HepG2 (cell line): ENCODE measurements around the gene CSTB. TPM values are rescaled to one million over a fixed set of nuclear protein-coding genes. Genes with fewer than 3 reads are reported as not detected.
A peak's percentile ranks its signal among the peaks of the same experiment; 100 is the strongest.

Experiments used
- ATAC-seq: fragments of 200-7000 bp; cut with Tn5 transposase; 3 replicates; pipeline ENCODE4 v1.9.1; 2020; ENCODE audit warnings: mild to moderate bottlenecking, moderate library complexity
- Bru-seq: library from RNA; stranded (reverse); fragments of 400-500 nt; gene quantifications from one replicate; lab custom pipeline; 2021; lab: Mats Ljungman, UMichigan
- BruChase-seq, 2 experiments: library from RNA; stranded (reverse); fragments of 400-500 nt; gene quantifications; one replicate each; lab custom pipeline; 2021; lab: Mats Ljungman, UMichigan
- BruUV-seq: library from RNA; stranded (reverse); fragments of 400-500 nt; replicated peaks from 2 replicates; lab custom pipeline; 2021; lab: Mats Ljungman, UMichigan
- CTCF ChIA-PET: fragments of 300-600 bp; formaldehyde crosslinking; extraction: SDS; loops from one replicate; lab custom pipeline; 2021; ENCODE audit warnings: low total read pairs, inconsistent platforms, low intra/inter-chr PET ratio; lab: Yijun Ruan, JAX
- POLR2A ChIA-PET: fragments of 350-600 bp; sonication (Branson Sonifier 250); formaldehyde crosslinking; loops from one replicate; lab custom pipeline; 2020; ENCODE audit warnings: antibody characterized with exemption, inconsistent platforms; lab: Yijun Ruan, JAX
- DNase-seq: peaks from one replicate; pipeline ENCODE4 v3.0.0-alpha.2; 2015; ENCODE audit warnings: low spot score
- FAIRE-seq: peaks from 3 replicates; lab custom pipeline; 2011; peaks lifted over from hg19 to GRCh38; lab: Jason Lieb, UNC
- H2AFZ ChIP-seq: one replicate; pipeline ENCODE4 v1.6.1; 2011; ENCODE audit warnings: low read length, inconsistent platforms
- H3K27ac ChIP-seq: fragments of 300-600 bp; 3 replicates; pipeline ENCODE4 v1.8.0; 2011; ENCODE audit warnings: mixed run types, mild to moderate bottlenecking, mixed read lengths, low read length, inconsistent platforms; ENCODE audit not compliant: insufficient read depth; ENCODE audit errors: extremely low read length
- H3K27me3 ChIP-seq, 2 experiments: fragments of 200-600 bp in 1 of 2; 2 replicates in 1 of 2; 3 replicates in 1 of 2; pipeline versions ENCODE4 v1.6.0 to v1.8.0; 2011; ENCODE audit warnings: low read length in 2 of 2, mild to moderate bottlenecking in 2 of 2, moderate library complexity in 2 of 2, inconsistent platforms in 1 of 2; ENCODE audit not compliant: insufficient read depth in 2 of 2, control insufficient read depth in 1 of 2
- H3K36me3 ChIP-seq, 2 experiments: fragments of 200-600 bp in 1 of 2; replicated peaks in 1 of 2; 2 replicates in 1 of 2; 3 replicates in 1 of 2; pipeline versions ENCODE4 v1.5.1 to v1.8.0; 2011; ENCODE audit warnings: low read length in 2 of 2, inconsistent platforms in 1 of 2; ENCODE audit not compliant: insufficient read depth in 2 of 2, control insufficient read depth in 1 of 2
- H3K4me1 ChIP-seq: 2 replicates; pipeline ENCODE4 v1.5.1; 2012; ENCODE audit warnings: low read length, inconsistent platforms; ENCODE audit not compliant: insufficient read depth
- H3K4me2 ChIP-seq: 2 replicates; pipeline ENCODE4 v1.6.0; 2011; ENCODE audit warnings: low read depth, low read length, inconsistent platforms
- H3K4me3 ChIP-seq, 3 experiments: fragments of 200-600 bp in 1 of 3; sonication (generic), shearing (Covaris generic) in 1 of 3; replicated peaks in 1 of 3; 2 replicates each; pipeline ENCODE4 v1.5.1; 2011 to 2016; ENCODE audit warnings: low read length in 3 of 3, inconsistent platforms in 2 of 3, low read depth in 2 of 3, mild to moderate bottlenecking in 2 of 3, control low read depth in 1 of 3, mixed read lengths in 1 of 3; ENCODE audit not compliant: insufficient read depth in 1 of 3
- H3K79me2 ChIP-seq: one replicate; pipeline ENCODE4 v1.6.1; 2011; ENCODE audit warnings: low read length, inconsistent platforms; ENCODE audit not compliant: insufficient read depth
- H3K9ac ChIP-seq: 2 replicates; pipeline ENCODE4 v1.6.0; 2011; ENCODE audit warnings: mild to moderate bottlenecking, low read depth, low read length, inconsistent platforms; ENCODE audit not compliant: insufficient read depth
- H3K9me3 ChIP-seq: 2 replicates; pipeline ENCODE4 v1.5.1; 2012; ENCODE audit warnings: mild to moderate bottlenecking, low read length
- H4K20me1 ChIP-seq: 2 replicates; pipeline ENCODE4 v1.6.0; 2011; ENCODE audit warnings: inconsistent platforms, mild to moderate bottlenecking, low read length, moderate library complexity; ENCODE audit not compliant: insufficient read depth
- ETV5 ChIP-seq: IDR thresholded peaks from 2 replicates; pipeline ENCODE4 v1.6.1; 2018; ENCODE audit warnings: missing biosample characterization, missing genetic modification reagents, inconsistent platforms, borderline replicate concordance
- GZF1 ChIP-seq: sonication (generic); formaldehyde crosslinking; IDR thresholded peaks from 2 replicates; pipeline ENCODE4 v1.5.1; 2020; ENCODE audit warnings: mild to moderate bottlenecking, missing genetic modification reagents
- HOXA5 ChIP-seq: sonication (generic); formaldehyde crosslinking; IDR thresholded peaks from 2 replicates; pipeline ENCODE4 v1.4.0; 2020; ENCODE audit warnings: missing genetic modification reagents
- IRX3 ChIP-seq: sonication (generic); formaldehyde crosslinking; IDR thresholded peaks from 2 replicates; pipeline ENCODE4 v1.8.1; 2023; ENCODE audit warnings: mild to moderate bottlenecking, low read depth, missing genetic modification reagents, borderline replicate concordance
- NONO ChIP-seq, 2 experiments: fragments of 450-650 bp in 1 of 2; sonication (generic) in 1 of 2; formaldehyde crosslinking in 1 of 2; IDR thresholded peaks in 1 of 2; conservative IDR thresholded peaks in 1 of 2; 2 replicates each; pipeline versions ENCODE4 v1.6.1 to v1.8.0; 2017 to 2022; ENCODE audit warnings: mild to moderate bottlenecking in 1 of 2, missing genetic modification reagents in 1 of 2, moderate library complexity in 1 of 2
- NR2F1 ChIP-seq, 2 experiments: fragments of 450-650 bp in 1 of 2; formaldehyde crosslinking in 1 of 2; IDR thresholded peaks; 2 replicates each; pipeline versions ENCODE4 v1.5.0 to v1.6.1; 2016 to 2020; ENCODE audit warnings: mild to moderate bottlenecking in 1 of 2, missing compliant biosample characterization in 1 of 2, missing genetic modification reagents in 1 of 2, moderate library complexity in 1 of 2
- ZNF136 ChIP-seq: sonication (generic); formaldehyde crosslinking; IDR thresholded peaks from 2 replicates; pipeline ENCODE4 v1.8.1; 2022; ENCODE audit warnings: low read depth, mild to moderate bottlenecking, moderate library complexity, missing genetic modification reagents
- ZNF251 ChIP-seq: sonication (generic); formaldehyde crosslinking; IDR thresholded peaks from 2 replicates; pipeline ENCODE4 v1.9.0; 2021; ENCODE audit warnings: mild to moderate bottlenecking, missing genetic modification reagents
- ZNF562 ChIP-seq: sonication (generic); formaldehyde crosslinking; IDR thresholded peaks from 2 replicates; pipeline ENCODE4 v1.8.0; 2022; ENCODE audit warnings: missing genetic modification reagents, borderline replicate concordance
- ZNF570 ChIP-seq: sonication (generic); formaldehyde crosslinking; IDR thresholded peaks from 2 replicates; pipeline ENCODE4 v1.4.0; 2020; ENCODE audit warnings: mild to moderate bottlenecking, missing genetic modification reagents, borderline replicate concordance
- ZNF766 ChIP-seq: sonication (generic); formaldehyde crosslinking; IDR thresholded peaks from 2 replicates; pipeline ENCODE4 v1.5.0; 2020; ENCODE audit warnings: missing genetic modification reagents, borderline replicate concordance
- WGBS: methylation state at CpG from one replicate; pipeline ENCODE4 v1.1.6; 2017; ENCODE audit warnings: low lambda C conversion rate; 5-methylcytosine and 5-hydroxymethylcytosine counted together
- in situ Hi-C: cut with HindIII; loops from 2 replicates; pipeline ENCODE4 v1.10.0; 2017; ENCODE audit warnings: low pct_unique_long_range_greater_than_20kb; ENCODE audit not compliant: extremely low pct_ligation_motif_present
- intact Hi-C: fragments of 100-400 bp; cut with micrococcal nuclease; formaldehyde crosslinking; loops from one replicate; pipeline ENCODE4 v1.10.0; 2022; ENCODE audit not compliant: unreplicated experiment
- long read RNA-seq, 2 experiments: library from RNA in 1 of 2; library from polyadenylated mRNA in 1 of 2; stranded (forward) in 1 of 2; unstranded in 1 of 2; transcript quantifications; one replicate each; pipeline ENCODE4 v2.0.0, GENCODE V29; 2019 to 2022
- polyA minus RNA-seq, 3 experiments: library from RNA; depleted of rRNA, polyadenylated mRNA; stranded (reverse); fragments of >200 nt; gene quantifications; 2 replicates each; pipeline ENCODE4 v1.2.3, GENCODE V29; 2011; ENCODE audit warnings: low replicate concordance in 1 of 3
- polyA plus RNA-seq, 8 experiments: library from polyadenylated mRNA; depleted of rRNA in 3 of 8; stranded (reverse) in 7 of 8; unstranded in 1 of 8; fragments of >200 nt; fragmentation: Illumina TruSeq in 4 of 8; extraction: Trizol in 4 of 8; gene quantifications; 2 replicates each; pipeline versions ENCODE4 v1.2.1 to v1.2.3, GENCODE V29; 2011 to 2016; ENCODE audit warnings: low read depth in 4 of 8, missing spikeins in 1 of 8, mixed read lengths in 1 of 8; ENCODE audit not compliant: insufficient read depth in 1 of 8
- total RNA-seq, 5 experiments: library from RNA; depleted of rRNA; stranded (reverse); fragments of >200 nt; fragmentation: Illumina TruSeq; extraction: Trizol; gene quantifications; 2 replicates each; pipeline ENCODE4 v1.2.3, GENCODE V29; 2016; ENCODE audit warnings: low read depth in 1 of 5
- TF ChIP-seq, protein P1 (sequence below): IDR thresholded peaks from 2 replicates; pipeline ENCODE4 v1.6.1; 2016; ENCODE audit warnings: mild to moderate bottlenecking, missing biosample characterization, missing genetic modification reagents
- TF ChIP-seq, protein P2 (sequence below): sonication (generic); formaldehyde crosslinking; IDR thresholded peaks from 2 replicates; pipeline ENCODE4 v1.4.0; 2020; ENCODE audit warnings: low read depth, mild to moderate bottlenecking, missing genetic modification reagents
- TF ChIP-seq, protein P3 (sequence below): sonication (generic); formaldehyde crosslinking; IDR thresholded peaks from 2 replicates; pipeline ENCODE4 v1.8.0; 2023; ENCODE audit warnings: mild to moderate bottlenecking, missing genetic modification reagents

Gene CSTB, protein sequence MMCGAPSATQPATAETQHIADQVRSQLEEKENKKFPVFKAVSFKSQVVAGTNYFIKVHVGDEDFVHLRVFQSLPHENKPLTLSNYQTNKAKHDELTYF
- 11.7 and 15.8 TPM in 2 replicates for total RNA-seq (2016; rRNA removed; fragmentation: Illumina TruSeq; extraction: Trizol)
- total RNA-seq (2016; cell fraction: cytosol; rRNA removed; fragmentation: Illumina TruSeq; extraction: Trizol; ENCODE audit: low read depth): 8.0 and 9.1 TPM in 2 replicates
- 11.9 and 14.9 TPM in 2 replicates for total RNA-seq (2016; cell fraction: insoluble cytoplasmic fraction; rRNA removed; fragmentation: Illumina TruSeq; extraction: Trizol)
- 9.8 and 11.8 TPM in 2 replicates for total RNA-seq (2016; cell fraction: membrane; rRNA removed; fragmentation: Illumina TruSeq; extraction: Trizol)
- total RNA-seq (2016; cell fraction: nucleus; rRNA removed; fragmentation: Illumina TruSeq; extraction: Trizol): 6.6 and 7.1 TPM in 2 replicates
- polyA plus RNA-seq (2011; rRNA removed): 94.1 and 110 TPM in 2 replicates
- polyA plus RNA-seq (2011; cell fraction: cytosol; rRNA removed): 129 and 137 TPM in 2 replicates
- polyA plus RNA-seq (2011; cell fraction: nucleus; rRNA removed): 53.4 and 59.2 TPM in 2 replicates
- polyA plus RNA-seq (2012): 58.7 and 69.9 TPM in 2 replicates
- 34.3 and 43.0 TPM in 2 replicates for polyA plus RNA-seq (2016; cell fraction: cytosol; fragmentation: Illumina TruSeq; extraction: Trizol; ENCODE audit: low read depth)
- polyA plus RNA-seq (2016; cell fraction: insoluble cytoplasmic fraction; fragmentation: Illumina TruSeq; extraction: Trizol; ENCODE audit: low read depth): 53.0 and 57.2 TPM in 2 replicates
- 32.8 and 40.2 TPM in 2 replicates for polyA plus RNA-seq (2016; cell fraction: membrane; fragmentation: Illumina TruSeq; extraction: Trizol; ENCODE audit: low read depth)
- 34.9 and 36.2 TPM in 2 replicates for polyA plus RNA-seq (2016; cell fraction: nucleus; fragmentation: Illumina TruSeq; extraction: Trizol; ENCODE audit: insufficient read depth, low read depth)
- polyA minus RNA-seq (2011; rRNA and poly(A)+ RNA removed; ENCODE audit: low replicate concordance): 37.2 and 51.7 TPM in 2 replicates
- 24.0 and 25.6 TPM in 2 replicates for polyA minus RNA-seq (2011; cell fraction: cytosol; rRNA and poly(A)+ RNA removed)
- 9.0 and 15.4 TPM in 2 replicates for polyA minus RNA-seq (2011; cell fraction: nucleus; rRNA and poly(A)+ RNA removed)
- Bru-seq, nascent RNA: percentile 76 among the genes with signal in this experiment
- percentile 90 among the genes with signal in this experiment for BruChase-seq, experiment 1, labeled RNA remaining after a 6-hour chase
- percentile 75 among the genes with signal in this experiment for BruChase-seq, experiment 2, labeled RNA remaining after a 2-hour chase
- long read RNA-seq, experiment 1, transcript CSTB-201 (3 exons, 2,164 nt): major isoform, 210 of 222 reads
- long read RNA-seq, experiment 1, partial matches to known transcripts: 1 of 222 reads
- long read RNA-seq, experiment 1, other reads (novel, unspliced or antisense): 9 of 222 reads
- long read RNA-seq, experiment 2, transcript CSTB-201 (3 exons, 2,164 nt): major isoform, 141 of 151 reads
- long read RNA-seq, experiment 2, partial matches to known transcripts: 2 of 151 reads
- long read RNA-seq, experiment 2, other reads (novel, unspliced or antisense): 7 of 151 reads

DNA sequence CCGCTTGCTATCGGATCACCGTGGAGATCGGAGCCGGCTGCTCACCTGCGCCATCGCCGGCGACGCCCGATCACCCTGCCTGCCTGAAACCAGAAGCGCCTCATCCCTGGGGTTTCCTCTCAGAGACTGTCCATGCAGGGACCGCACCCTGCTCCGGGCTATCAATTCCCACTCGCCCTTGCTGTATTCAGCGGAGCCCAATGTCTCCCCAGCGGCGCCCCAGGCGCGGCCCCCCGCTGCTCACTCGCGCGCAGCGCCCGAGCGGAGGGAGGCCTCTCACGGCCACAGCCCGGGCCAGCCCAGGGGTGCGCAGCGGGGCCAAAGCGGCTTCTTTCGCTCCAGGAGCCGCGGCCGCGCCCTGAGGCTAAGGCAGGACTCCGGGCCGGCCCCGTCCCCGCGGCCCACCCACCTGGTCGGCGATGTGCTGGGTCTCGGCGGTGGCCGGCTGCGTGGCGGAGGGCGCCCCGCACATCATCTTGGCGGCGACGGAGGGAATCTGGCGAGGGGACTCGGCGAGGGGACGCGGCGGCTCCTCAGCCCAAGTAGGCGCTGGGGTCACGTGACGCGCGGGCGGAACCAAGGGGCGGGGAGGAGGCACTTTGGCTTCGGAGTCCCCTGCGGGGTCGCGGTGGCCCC lies at the start of gene CSTB:
CSTB (minus strand) TSS at position 514 of the 636 bp plus-strand sequence; CDS start at position 475, 39 bp downstream.
- DNase-seq (peak; percentile 37), ATAC-seq (peak; percentile 79), FAIRE-seq (no peak)
- H3K4me1 ChIP-seq: peaks cover 60% of the 10 kb centered on the region
- H3K9ac ChIP-seq: peak within 1 kb of the TSS; percentile 71
- peak within 1 kb of the TSS; percentile 78 for H3K4me2 ChIP-seq
- no peaks in the 10 kb centered on the region for H4K20me1 ChIP-seq
- H3K27ac ChIP-seq: peak within 1 kb of the TSS; percentile 67
- H3K79me2 ChIP-seq: peaks cover 12% of the 10 kb centered on the region
- POLR2A ChIA-PET: no interaction called here
- 0% methylated on average over 21 of the region's 71 CpGs for WGBS
- in situ Hi-C loops: no loop called here
- no TSS peak for BruUV-seq
- intact Hi-C loops: loop anchor here (10.0 kb wide), 1 partner anchor 71 kb away; no protein-coding TSS in a partner anchor
- H2AFZ ChIP-seq: peak within 1 kb of the TSS; percentile 40
- no peaks in the 10 kb centered on the region for H3K27me3 ChIP-seq
- CTCF ChIA-PET: no interaction called here
- H3K36me3 ChIP-seq: peaks cover 3 to 13% of the 10 kb centered on the region in 2 experiments; a peak in 3 of 5 replicates
- H3K9me3 ChIP-seq: no peaks in the 10 kb centered on the region
- peak within 1 kb of the TSS; percentile 83 to 86 (median 83) for H3K4me3 ChIP-seq
- TF ChIP-seq, protein P1, sequence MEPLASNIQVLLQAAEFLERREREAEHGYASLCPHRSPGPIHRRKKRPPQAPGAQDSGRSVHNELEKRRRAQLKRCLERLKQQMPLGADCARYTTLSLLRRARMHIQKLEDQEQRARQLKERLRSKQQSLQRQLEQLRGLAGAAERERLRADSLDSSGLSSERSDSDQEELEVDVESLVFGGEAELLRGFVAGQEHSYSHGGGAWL (CRISPR knock-in tag): peak; percentile 69; the same call in 1 of the 2 replicates
- TF ChIP-seq ETV5 (CRISPR knock-in tag) (no peak), ZNF251 (no peak), HOXA5 (no peak; the same call in 1 of the 2 replicates), ZNF562 (no peak), GZF1 (CRISPR knock-in tag) (no peak), ZNF570 (CRISPR knock-in tag) (no peak), ZNF766 (CRISPR knock-in tag) (peak; percentile 59; the same call in 1 of the 2 replicates), ZNF136 (CRISPR knock-in tag) (0 out of 2 replicates have a peak, but pooled peaks have one; percentile 12), NR2F1 (CRISPR knock-in tag; IDR thresholded peaks at IDR 0.05) (no peak), IRX3 (CRISPR knock-in tag) (no peak), NONO (IDR thresholded peaks at IDR 0.05) (no peak), NONO (CRISPR knock-in tag; conservative IDR thresholded peaks at IDR 0.05) (peak; percentile 59)
- TF ChIP-seq, protein P2, sequence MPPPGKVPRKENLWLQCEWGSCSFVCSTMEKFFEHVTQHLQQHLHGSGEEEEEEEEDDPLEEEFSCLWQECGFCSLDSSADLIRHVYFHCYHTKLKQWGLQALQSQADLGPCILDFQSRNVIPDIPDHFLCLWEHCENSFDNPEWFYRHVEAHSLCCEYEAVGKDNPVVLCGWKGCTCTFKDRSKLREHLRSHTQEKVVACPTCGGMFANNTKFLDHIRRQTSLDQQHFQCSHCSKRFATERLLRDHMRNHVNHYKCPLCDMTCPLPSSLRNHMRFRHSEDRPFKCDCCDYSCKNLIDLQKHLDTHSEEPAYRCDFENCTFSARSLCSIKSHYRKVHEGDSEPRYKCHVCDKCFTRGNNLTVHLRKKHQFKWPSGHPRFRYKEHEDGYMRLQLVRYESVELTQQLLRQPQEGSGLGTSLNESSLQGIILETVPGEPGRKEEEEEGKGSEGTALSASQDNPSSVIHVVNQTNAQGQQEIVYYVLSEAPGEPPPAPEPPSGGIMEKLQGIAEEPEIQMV (CRISPR knock-in tag): no peak
- TF ChIP-seq, protein P3, sequence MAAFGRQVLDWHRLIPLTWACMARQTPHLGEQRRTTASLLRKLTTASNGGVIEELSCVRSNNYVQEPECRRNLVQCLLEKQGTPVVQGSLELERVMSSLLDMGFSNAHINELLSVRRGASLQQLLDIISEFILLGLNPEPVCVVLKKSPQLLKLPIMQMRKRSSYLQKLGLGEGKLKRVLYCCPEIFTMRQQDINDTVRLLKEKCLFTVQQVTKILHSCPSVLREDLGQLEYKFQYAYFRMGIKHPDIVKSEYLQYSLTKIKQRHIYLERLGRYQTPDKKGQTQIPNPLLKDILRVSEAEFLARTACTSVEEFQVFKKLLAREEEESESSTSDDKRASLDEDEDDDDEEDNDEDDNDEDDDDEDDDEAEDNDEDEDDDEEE (CRISPR knock-in tag): peak; percentile 91; the same call in 1 of the 2 replicates
